Fibroblast of mammary gland (primary cell): ENCODE data around the gene MPP3.
A peak's percentile ranks its signal among the peaks of the same experiment; 100 is the strongest.

Experiments used
- DNase-seq: peaks from one replicate; pipeline ENCODE4 v3.0.0-alpha.2; 2010; ENCODE audit warnings: low read depth
- H3K4me3 ChIP-seq: 2 replicates; pipeline ENCODE4 v1.5.1; 2011; ENCODE audit warnings: low read depth, mild to moderate bottlenecking, low read length, moderate library complexity; ENCODE audit not compliant: control insufficient read depth
- TF ChIP-seq, protein P1 (sequence below): conservative IDR thresholded peaks from 2 replicates; pipeline ENCODE4 v1.5.1; 2011; ENCODE audit warnings: low read depth, low read length, inconsistent platforms; ENCODE audit not compliant: control insufficient read depth, insufficient read depth

MPP3 gene, protein sequence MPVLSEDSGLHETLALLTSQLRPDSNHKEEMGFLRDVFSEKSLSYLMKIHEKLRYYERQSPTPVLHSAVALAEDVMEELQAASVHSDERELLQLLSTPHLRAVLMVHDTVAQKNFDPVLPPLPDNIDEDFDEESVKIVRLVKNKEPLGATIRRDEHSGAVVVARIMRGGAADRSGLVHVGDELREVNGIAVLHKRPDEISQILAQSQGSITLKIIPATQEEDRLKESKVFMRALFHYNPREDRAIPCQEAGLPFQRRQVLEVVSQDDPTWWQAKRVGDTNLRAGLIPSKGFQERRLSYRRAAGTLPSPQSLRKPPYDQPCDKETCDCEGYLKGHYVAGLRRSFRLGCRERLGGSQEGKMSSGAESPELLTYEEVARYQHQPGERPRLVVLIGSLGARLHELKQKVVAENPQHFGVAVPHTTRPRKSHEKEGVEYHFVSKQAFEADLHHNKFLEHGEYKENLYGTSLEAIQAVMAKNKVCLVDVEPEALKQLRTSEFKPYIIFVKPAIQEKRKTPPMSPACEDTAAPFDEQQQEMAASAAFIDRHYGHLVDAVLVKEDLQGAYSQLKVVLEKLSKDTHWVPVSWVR

DNA sequence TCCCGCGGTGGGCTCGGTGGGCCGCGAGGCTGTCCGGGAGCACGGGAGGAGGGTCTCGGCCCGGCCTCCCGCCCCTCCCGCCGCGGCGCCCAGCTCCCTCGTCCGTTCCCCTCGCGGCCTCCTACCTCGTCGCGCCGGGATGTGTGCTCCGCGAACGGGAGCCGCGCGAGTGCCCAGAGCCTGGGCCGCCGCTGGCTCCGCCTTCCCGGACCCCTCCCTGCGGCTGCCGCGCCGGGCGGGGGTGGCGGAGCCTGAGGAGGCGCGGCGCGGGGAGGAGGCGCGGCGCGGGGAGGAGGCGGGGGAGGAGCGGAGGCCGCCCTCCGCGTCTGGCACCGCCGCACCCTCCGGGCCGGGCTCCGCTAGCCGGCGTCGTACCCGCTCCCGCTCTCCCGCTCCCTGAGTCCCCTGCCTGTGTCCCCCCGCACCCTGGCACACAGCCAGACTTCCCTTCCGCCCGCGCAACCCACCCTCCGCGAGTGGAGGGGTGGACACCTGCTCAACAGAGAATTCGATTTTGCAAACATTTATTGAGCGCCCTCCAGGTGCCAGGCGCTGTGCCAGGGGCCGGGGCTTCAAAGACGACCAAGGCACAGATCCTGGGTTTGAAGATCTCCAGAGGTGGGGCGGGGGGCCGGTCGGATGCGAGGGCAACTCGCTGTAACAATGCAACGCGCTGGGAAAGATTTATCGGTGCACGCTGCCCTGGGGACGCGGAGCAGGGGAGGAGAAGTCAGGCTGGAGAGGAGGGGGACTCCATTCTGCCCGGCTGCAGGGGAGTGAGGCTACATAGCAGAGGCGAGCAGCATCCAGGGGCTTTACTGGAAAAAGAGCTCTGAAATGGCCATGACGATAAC, at the start of gene MPP3:
Gene MPP3, minus strand, starts transcription at position 171 of the 854 bp plus-strand sequence. CDS start 1,240 bp downstream, outside the sequence.
- DNase-seq = peak; percentile 60
- H3K4me3 ChIP-seq = peak within 1 kb of the TSS; percentile 53
- TF ChIP-seq, protein P1, sequence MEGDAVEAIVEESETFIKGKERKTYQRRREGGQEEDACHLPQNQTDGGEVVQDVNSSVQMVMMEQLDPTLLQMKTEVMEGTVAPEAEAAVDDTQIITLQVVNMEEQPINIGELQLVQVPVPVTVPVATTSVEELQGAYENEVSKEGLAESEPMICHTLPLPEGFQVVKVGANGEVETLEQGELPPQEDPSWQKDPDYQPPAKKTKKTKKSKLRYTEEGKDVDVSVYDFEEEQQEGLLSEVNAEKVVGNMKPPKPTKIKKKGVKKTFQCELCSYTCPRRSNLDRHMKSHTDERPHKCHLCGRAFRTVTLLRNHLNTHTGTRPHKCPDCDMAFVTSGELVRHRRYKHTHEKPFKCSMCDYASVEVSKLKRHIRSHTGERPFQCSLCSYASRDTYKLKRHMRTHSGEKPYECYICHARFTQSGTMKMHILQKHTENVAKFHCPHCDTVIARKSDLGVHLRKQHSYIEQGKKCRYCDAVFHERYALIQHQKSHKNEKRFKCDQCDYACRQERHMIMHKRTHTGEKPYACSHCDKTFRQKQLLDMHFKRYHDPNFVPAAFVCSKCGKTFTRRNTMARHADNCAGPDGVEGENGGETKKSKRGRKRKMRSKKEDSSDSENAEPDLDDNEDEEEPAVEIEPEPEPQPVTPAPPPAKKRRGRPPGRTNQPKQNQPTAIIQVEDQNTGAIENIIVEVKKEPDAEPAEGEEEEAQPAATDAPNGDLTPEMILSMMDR = no peak

DNA sequence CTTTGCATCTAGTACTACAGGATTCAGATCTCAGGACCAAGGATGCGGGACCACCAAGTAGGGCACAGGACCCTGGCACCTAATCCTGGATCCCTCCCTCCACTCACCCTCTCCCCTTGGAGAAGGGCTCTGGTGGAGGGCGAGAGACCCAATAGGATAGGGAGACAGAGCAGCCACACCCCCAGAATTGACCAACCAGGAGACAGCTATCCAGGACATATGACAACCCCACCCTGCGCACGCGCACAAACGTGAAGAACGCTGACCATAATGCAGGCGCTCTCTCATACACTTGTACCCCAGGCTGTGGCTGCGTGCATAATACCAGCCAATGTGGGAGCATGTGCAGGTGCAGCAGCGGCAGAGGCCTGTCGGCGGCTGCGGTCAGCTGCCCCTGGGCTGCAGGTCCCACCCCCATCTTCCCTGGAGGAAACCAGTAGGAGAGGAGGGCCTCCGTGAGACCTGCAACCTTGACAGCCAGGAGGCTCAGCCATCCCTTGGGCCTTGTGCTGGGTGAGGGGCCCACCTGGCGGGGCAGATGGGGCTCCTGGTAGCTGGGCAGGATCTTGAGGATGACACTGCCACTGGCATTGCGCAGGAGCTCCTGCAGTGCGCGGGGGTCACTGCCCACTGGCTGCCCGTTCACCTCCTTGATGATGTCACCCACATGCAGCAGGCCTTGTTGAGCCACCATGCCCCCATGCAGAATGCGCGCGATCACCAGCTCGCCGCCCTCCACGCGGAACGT, 49.0 kb upstream of the MPP3 start:
- no peak for DNase-seq
- TF ChIP-seq, protein P1 = no peak
- no peak overlapping the region for H3K4me3 ChIP-seq

DNA sequence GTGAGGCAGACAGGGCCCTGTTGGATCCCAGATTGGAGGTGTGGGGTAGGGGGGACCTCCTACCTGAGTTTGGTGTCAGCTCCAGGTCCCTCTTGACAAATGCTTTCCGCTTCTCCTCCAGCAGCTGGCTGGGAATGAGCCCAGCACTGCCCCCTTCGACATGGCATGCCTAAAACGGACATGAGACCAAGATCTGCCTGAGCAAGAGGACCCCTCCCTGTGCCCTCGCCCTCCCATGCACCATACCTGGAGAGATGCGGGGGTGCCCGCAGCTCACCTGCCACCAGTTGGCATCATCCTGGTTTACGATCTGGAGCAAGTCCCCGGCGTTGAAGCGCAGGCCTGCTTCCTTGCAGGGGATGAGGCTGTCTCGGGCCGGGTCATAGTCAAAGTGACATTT, 48.2 kb upstream of the MPP3 start:
- TF ChIP-seq, protein P1 = no peak
- H3K4me3 ChIP-seq = no peak overlapping the region
- no peak for DNase-seq

DNA sequence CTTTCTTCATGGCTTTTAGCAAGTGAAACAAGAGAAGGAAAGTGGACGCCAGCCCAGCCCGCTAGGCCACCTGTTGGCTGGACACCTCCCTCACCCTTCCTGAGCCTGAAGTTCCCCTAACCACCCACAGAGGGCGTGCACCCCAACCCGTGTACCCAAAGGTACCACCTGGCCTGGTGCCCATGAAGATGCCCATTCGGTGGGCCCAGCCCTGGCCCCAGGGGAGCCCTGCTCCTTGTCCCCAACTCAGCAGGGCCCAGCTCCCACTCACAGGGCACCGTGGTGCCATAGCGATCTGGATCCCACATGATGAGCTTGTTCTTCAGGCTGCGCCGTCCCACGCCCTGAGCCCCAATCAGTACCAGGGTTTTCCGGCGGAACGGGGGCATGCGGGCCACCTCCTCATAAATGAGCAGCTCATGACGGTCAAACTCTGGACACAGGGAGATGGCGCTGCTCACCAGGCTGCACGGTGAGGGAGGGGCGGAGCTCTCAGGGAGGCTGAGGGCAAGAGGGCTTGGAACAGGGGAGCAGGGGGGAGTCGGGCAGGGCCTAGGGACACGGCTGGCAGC, 47.6 kb upstream of the MPP3 start:
- no peak overlapping the region for H3K4me3 ChIP-seq
- DNase-seq = no peak
- TF ChIP-seq, protein P1 = peak; percentile 58

DNA sequence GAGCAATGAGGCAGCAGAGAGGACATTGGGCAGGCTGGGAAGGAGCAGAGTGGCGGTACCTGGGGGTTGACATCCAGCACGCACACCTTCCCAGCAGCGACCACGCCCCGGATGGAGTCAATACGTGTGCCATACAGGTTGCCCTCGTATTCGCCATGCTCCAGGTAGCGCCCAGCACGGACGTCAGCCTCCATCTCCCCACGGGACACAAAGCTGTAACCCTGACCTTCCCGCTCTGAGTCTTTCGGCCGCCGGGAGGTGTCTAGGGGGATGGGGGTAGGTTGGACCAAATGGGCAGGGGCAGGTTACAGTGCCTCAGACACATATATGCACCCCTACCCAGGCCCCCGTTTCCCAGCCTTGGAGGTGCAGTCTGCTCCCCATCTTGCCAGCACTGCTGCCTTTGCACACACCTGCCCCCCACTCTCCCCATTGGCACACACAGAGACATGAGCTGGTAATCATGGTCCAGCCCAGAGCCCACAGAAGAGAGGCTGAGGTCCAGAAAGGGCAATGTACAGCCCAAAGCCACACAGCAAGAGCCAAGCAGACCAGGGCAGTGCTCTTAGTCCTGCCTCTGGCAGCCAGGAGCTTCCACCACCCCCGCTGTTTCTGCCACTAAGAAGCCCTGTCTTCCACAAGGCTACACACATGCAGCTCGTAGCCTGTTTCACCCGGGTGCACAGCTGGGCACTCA, 46.9 kb upstream of the MPP3 start:
- TF ChIP-seq, protein P1 = no peak
- no peak overlapping the region for H3K4me3 ChIP-seq
- DNase-seq = no peak
